ENCODE data around the gene ODAD3. TPM values are rescaled to one million over a fixed set of nuclear protein-coding genes. Genes with fewer than 3 reads are reported as not detected.
"Not testable (repeated sequence)": the region's sequence is repeated elsewhere in the genome, so short reads cannot be mapped to it uniquely, and the experiment has no call there.

ODAD3 gene
- total RNA-seq, 2 experiments from 2014 or later: 0.47 to 0.70 TPM

GRCh38 chr19:11458236-11458900 is 23.4 kb upstream of the ODAD3 start:
- Mint-ChIP-seq H3K9me3 (no peaks in the 10 kb centered on the region), H3K4me1 (ENCODE audit: low read depth) (no peaks in the 10 kb centered on the region), H3K4me3 (no peak overlapping the region), H3K27me3 (no peaks in the 10 kb centered on the region), H3K36me3 (ENCODE audit: low read depth) (no peaks in the 10 kb centered on the region), H3K27ac (no peak overlapping the region)
- ATAC-seq (no peak), DNase-seq (no peak)
- POLR2A ChIA-PET: no interaction called here
- CTCF ChIA-PET: no interaction called here
- TF ChIP-seq, protein P1, sequence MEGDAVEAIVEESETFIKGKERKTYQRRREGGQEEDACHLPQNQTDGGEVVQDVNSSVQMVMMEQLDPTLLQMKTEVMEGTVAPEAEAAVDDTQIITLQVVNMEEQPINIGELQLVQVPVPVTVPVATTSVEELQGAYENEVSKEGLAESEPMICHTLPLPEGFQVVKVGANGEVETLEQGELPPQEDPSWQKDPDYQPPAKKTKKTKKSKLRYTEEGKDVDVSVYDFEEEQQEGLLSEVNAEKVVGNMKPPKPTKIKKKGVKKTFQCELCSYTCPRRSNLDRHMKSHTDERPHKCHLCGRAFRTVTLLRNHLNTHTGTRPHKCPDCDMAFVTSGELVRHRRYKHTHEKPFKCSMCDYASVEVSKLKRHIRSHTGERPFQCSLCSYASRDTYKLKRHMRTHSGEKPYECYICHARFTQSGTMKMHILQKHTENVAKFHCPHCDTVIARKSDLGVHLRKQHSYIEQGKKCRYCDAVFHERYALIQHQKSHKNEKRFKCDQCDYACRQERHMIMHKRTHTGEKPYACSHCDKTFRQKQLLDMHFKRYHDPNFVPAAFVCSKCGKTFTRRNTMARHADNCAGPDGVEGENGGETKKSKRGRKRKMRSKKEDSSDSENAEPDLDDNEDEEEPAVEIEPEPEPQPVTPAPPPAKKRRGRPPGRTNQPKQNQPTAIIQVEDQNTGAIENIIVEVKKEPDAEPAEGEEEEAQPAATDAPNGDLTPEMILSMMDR (IDR thresholded peaks at IDR 0.05): no peak
- intact Hi-C loops (cut with micrococcal nuclease): no loop called here

DNA sequence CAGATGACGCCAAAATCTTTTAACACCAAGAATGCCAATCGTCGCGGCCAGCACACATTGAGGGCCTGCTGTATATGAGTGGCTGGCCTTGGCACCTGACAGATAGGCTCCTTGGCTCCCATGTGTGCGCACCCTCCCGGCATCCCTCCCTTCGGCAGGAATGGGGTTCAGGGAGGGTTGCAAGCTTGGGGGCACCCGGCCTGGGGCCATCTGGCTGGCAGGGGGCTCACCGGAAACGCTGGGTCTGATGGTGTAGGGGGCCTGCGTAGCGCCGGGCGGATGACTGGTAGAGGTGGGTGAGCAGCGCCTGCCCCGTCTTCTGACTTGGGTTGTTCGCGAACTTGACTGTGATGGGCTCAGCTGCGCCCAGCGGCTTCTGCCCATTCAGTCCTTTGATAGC is 22.9 kb upstream of the ODAD3 start:
- Mint-ChIP-seq H3K27ac (no peak overlapping the region), H3K27me3 (no peaks in the 10 kb centered on the region), H3K4me1 (ENCODE audit: low read depth) (no peaks in the 10 kb centered on the region), H3K4me3 (no peak overlapping the region), H3K9me3 (no peaks in the 10 kb centered on the region), H3K36me3 (ENCODE audit: low read depth) (no peaks in the 10 kb centered on the region)
- DNase-seq (no peak), ATAC-seq (no peak)
- intact Hi-C loops (cut with micrococcal nuclease): no loop called here
- POLR2A ChIA-PET: no interaction called here
- CTCF ChIA-PET: no interaction called here
- TF ChIP-seq, protein P1 (IDR thresholded peaks at IDR 0.05): no peak

DNA sequence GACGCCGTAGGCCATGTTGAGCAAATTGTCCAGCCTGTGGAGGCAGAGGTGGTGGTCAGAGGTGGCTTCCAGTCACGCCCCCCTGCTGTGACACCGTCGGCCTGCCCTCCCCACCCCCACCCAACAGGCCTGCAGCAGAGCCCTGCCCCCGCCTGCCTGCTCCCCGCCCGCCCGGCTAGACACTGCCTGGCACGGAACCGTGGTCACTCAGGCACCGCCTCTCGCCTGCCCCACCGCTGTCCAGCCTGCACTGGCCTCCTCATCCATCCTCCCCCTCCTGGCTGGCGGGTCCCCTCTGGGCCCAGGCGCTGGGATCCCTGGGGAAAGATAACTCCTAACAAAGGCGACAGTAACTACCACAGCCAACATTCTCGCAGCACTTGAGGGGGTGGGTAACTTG is 22.2 kb upstream of the ODAD3 start:
- no peak for ATAC-seq
- H3K9me3 Mint-ChIP-seq: no peaks in the 10 kb centered on the region
- CTCF ChIA-PET: no interaction called here
- TF ChIP-seq, protein P1 (IDR thresholded peaks at IDR 0.05): no peak
- no peaks in the 10 kb centered on the region for H3K27me3 Mint-ChIP-seq
- intact Hi-C loops (cut with micrococcal nuclease): no loop called here
- no peak overlapping the region for H3K4me3 Mint-ChIP-seq
- DNase-seq: no peak
- H3K27ac Mint-ChIP-seq: no peak overlapping the region
- no peaks in the 10 kb centered on the region for H3K36me3 Mint-ChIP-seq (ENCODE audit: low read depth)
- POLR2A ChIA-PET: no interaction called here
- no peaks in the 10 kb centered on the region for H3K4me1 Mint-ChIP-seq (ENCODE audit: low read depth)

GRCh38 chr19:11456659-11457058 is 21.7 kb upstream of the ODAD3 start:
- DNase-seq (no peak), ATAC-seq (no peak)
- Mint-ChIP-seq H3K27me3 (no peaks in the 10 kb centered on the region), H3K4me1 (ENCODE audit: low read depth) (no peaks in the 10 kb centered on the region), H3K4me3 (no peak overlapping the region), H3K36me3 (ENCODE audit: low read depth) (no peaks in the 10 kb centered on the region), H3K27ac (no peak overlapping the region), H3K9me3 (no peaks in the 10 kb centered on the region)
- intact Hi-C loops (cut with micrococcal nuclease): no loop called here
- CTCF ChIA-PET: interaction anchor here (1.1 kb wide), 1 partner anchor 26 kb away, joined by 3 read pairs; no protein-coding TSS in a partner anchor
- POLR2A ChIA-PET: no interaction called here
- TF ChIP-seq, protein P1 (IDR thresholded peaks at IDR 0.05): no peak

DNA sequence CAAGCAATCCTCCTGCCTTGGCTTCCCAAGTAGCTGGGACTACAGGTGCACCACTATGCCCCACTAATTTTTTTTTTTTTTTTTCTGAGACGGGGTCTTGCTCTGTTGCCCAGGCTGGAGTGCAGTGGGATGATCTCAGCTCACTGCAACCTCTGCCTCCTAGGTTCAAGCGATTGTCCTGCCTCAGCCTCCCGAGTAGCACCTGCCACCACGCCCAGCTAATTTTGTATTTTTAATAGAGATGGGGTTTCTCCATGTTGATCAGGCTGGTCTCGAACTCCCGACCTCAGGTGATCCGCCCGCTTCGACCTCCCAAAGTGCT is 20.3 kb upstream of the ODAD3 start:
- ChIA-PET POLR2A (interaction anchor here (1.0 kb wide), 1 partner anchor 27 kb away, joined by 3 read pairs; no protein-coding TSS in a partner anchor), CTCF (interaction anchor here (1.2 kb wide), 1 partner anchor 27 kb away, joined by 6 read pairs; no protein-coding TSS in a partner anchor)
- H3K4me1 Mint-ChIP-seq (ENCODE audit: low read depth); H3K36me3 Mint-ChIP-seq (ENCODE audit: low read depth); intact Hi-C loops (cut with micrococcal nuclease); H3K9me3 Mint-ChIP-seq; ATAC-seq; H3K27ac Mint-ChIP-seq; H3K4me3 Mint-ChIP-seq; H3K27me3 Mint-ChIP-seq; DNase-seq: not testable (repeated sequence)

All from activated CD8-positive, alpha-beta T cell treated with anti-CD3 and anti-CD28 coated beads for 36 hours (primary cell).